Activated CD4-positive, alpha-beta T cell treated with anti-CD3 and anti-CD28 coated beads, Interleukin-2, amount 50 U/mL, for 24 hours (primary cell): ENCODE results near the gene F8.
"Not testable (repeated sequence)": the region's sequence is repeated elsewhere in the genome, so short reads cannot be mapped to it uniquely, and the experiment has no call there.

Experiments used
- DNase-seq, 2 donors: peaks; one replicate each; pipeline ENCODE4 v3.0.0-alpha.2; 2020; ENCODE audit warnings: low read depth in 1 of 2, low spot score in 1 of 2

The F8 gene

GRCh38 chrX:155031657-155032056, 9.1 kb upstream of the F8 start:
- DNase-seq, result no peak

GRCh38 chrX:155028877-155029291, 6.4 kb upstream of the F8 start:
- DNase-seq, result no peak

GRCh38 chrX:155028129-155028528, 5.6 kb upstream of the F8 start:
- no peak for DNase-seq

- DNase-seq, result peak in 1 of 2 donors; percentile 16
Measured at GRCh38 chrX:155027509-155028066, 5.1 kb upstream of the F8 start.

GRCh38 chrX:155026727-155027508, 4.4 kb upstream of the F8 start, which contains the start of gene FUNDC2:
Gene FUNDC2 (plus strand): TSS chrX:155026844. CDS start chrX:155026939, 95 bp downstream.
- DNase-seq, result peak; percentile 70 to 88

- no peak for DNase-seq
Measured at GRCh38 chrX:155026420-155026726, 3.9 kb upstream of the F8 start.

GRCh38 chrX:155023907-155024833, 1.6 kb upstream of the F8 start:
- DNase-seq, result no peak

- no peak for DNase-seq
Measured at GRCh38 chrX:155020591-155020990, 1.9 kb downstream of the F8 start.

GRCh38 chrX:155009994-155010472, 12.5 kb downstream of the F8 start:
- no peak for DNase-seq

GRCh38 chrX:155008578-155008977, 13.9 kb downstream of the F8 start:
- DNase-seq, result not testable (repeated sequence)

GRCh38 chrX:155006913-155007671, 15.4 kb downstream of the F8 start:
- DNase-seq, result not testable (repeated sequence)

GRCh38 chrX:155006379-155006778, 16.1 kb downstream of the F8 start:
- not testable (repeated sequence) for DNase-seq

GRCh38 chrX:155005190-155005589, 17.3 kb downstream of the F8 start:
- no peak for DNase-seq

GRCh38 chrX:155001873-155002272, 20.6 kb downstream of the F8 start:
- DNase-seq, result no peak

- no peak for DNase-seq
Measured at GRCh38 chrX:155000841-155001240, 21.7 kb downstream of the F8 start.

GRCh38 chrX:154998204-154998880, 24.2 kb downstream of the F8 start:
- no peak for DNase-seq

- no peak for DNase-seq
Measured at GRCh38 chrX:154991476-154991875, 31.0 kb downstream of the F8 start.

- DNase-seq, result peak in 1 of 2 donors; percentile 11
Measured at GRCh38 chrX:154991039-154991438, 31.5 kb downstream of the F8 start.

- DNase-seq, result no peak
Measured at GRCh38 chrX:154990496-154990895, 32.0 kb downstream of the F8 start.

GRCh38 chrX:154988719-154989118, 33.8 kb downstream of the F8 start:
- no peak for DNase-seq
